HepG2 (cell line): ENCODE measurements around the gene ANTKMT. TPM values are rescaled to one million over a fixed set of nuclear protein-coding genes. Genes with fewer than 3 reads are reported as not detected.

ENCODE experiments used
- ATAC-seq: fragments of 200-7000 bp; cut with Tn5 transposase; 3 replicates; pipeline ENCODE4 v1.9.1; 2020; ENCODE audit warnings: mild to moderate bottlenecking, moderate library complexity
- BruUV-seq: library from RNA; stranded (reverse); fragments of 400-500 nt; replicated peaks from 2 replicates; lab custom pipeline; 2021; lab: Mats Ljungman, UMichigan
- CTCF ChIA-PET: fragments of 300-600 bp; formaldehyde crosslinking; extraction: SDS; loops from one replicate; lab custom pipeline; 2021; ENCODE audit warnings: low total read pairs, inconsistent platforms, low intra/inter-chr PET ratio; lab: Yijun Ruan, JAX
- POLR2A ChIA-PET: fragments of 350-600 bp; sonication (Branson Sonifier 250); formaldehyde crosslinking; loops from one replicate; lab custom pipeline; 2020; ENCODE audit warnings: antibody characterized with exemption, inconsistent platforms; lab: Yijun Ruan, JAX
- DNase-seq: peaks from one replicate; pipeline ENCODE4 v3.0.0-alpha.2; 2015; ENCODE audit warnings: low spot score
- FAIRE-seq: peaks from 3 replicates; lab custom pipeline; 2011; peaks lifted over from hg19 to GRCh38; lab: Jason Lieb, UNC
- H2AFZ ChIP-seq: one replicate; pipeline ENCODE4 v1.6.1; 2011; ENCODE audit warnings: low read length, inconsistent platforms
- H3K27ac ChIP-seq: fragments of 300-600 bp; 3 replicates; pipeline ENCODE4 v1.8.0; 2011; ENCODE audit warnings: mixed run types, mild to moderate bottlenecking, mixed read lengths, low read length, inconsistent platforms; ENCODE audit not compliant: insufficient read depth; ENCODE audit errors: extremely low read length
- H3K27me3 ChIP-seq, 2 experiments: fragments of 200-600 bp in 1 of 2; 2 replicates in 1 of 2; 3 replicates in 1 of 2; pipeline versions ENCODE4 v1.6.0 to v1.8.0; 2011; ENCODE audit warnings: low read length in 2 of 2, mild to moderate bottlenecking in 2 of 2, moderate library complexity in 2 of 2, inconsistent platforms in 1 of 2; ENCODE audit not compliant: insufficient read depth in 2 of 2, control insufficient read depth in 1 of 2
- H3K36me3 ChIP-seq, 2 experiments: fragments of 200-600 bp in 1 of 2; replicated peaks in 1 of 2; 2 replicates in 1 of 2; 3 replicates in 1 of 2; pipeline versions ENCODE4 v1.5.1 to v1.8.0; 2011; ENCODE audit warnings: low read length in 2 of 2, inconsistent platforms in 1 of 2; ENCODE audit not compliant: insufficient read depth in 2 of 2, control insufficient read depth in 1 of 2
- H3K4me1 ChIP-seq: 2 replicates; pipeline ENCODE4 v1.5.1; 2012; ENCODE audit warnings: low read length, inconsistent platforms; ENCODE audit not compliant: insufficient read depth
- H3K4me2 ChIP-seq: 2 replicates; pipeline ENCODE4 v1.6.0; 2011; ENCODE audit warnings: low read depth, low read length, inconsistent platforms
- H3K4me3 ChIP-seq, 3 experiments: fragments of 200-600 bp in 1 of 3; sonication (generic), shearing (Covaris generic) in 1 of 3; replicated peaks in 1 of 3; 2 replicates each; pipeline ENCODE4 v1.5.1; 2011 to 2016; ENCODE audit warnings: low read length in 3 of 3, inconsistent platforms in 2 of 3, low read depth in 2 of 3, mild to moderate bottlenecking in 2 of 3, control low read depth in 1 of 3, mixed read lengths in 1 of 3; ENCODE audit not compliant: insufficient read depth in 1 of 3
- H3K79me2 ChIP-seq: one replicate; pipeline ENCODE4 v1.6.1; 2011; ENCODE audit warnings: low read length, inconsistent platforms; ENCODE audit not compliant: insufficient read depth
- H3K9ac ChIP-seq: 2 replicates; pipeline ENCODE4 v1.6.0; 2011; ENCODE audit warnings: mild to moderate bottlenecking, low read depth, low read length, inconsistent platforms; ENCODE audit not compliant: insufficient read depth
- H3K9me3 ChIP-seq: 2 replicates; pipeline ENCODE4 v1.5.1; 2012; ENCODE audit warnings: mild to moderate bottlenecking, low read length
- H4K20me1 ChIP-seq: 2 replicates; pipeline ENCODE4 v1.6.0; 2011; ENCODE audit warnings: inconsistent platforms, mild to moderate bottlenecking, low read length, moderate library complexity; ENCODE audit not compliant: insufficient read depth
- AGO2 ChIP-seq: fragments of 200-400 bp; formaldehyde crosslinking; optimal IDR thresholded peaks from 2 replicates; pipeline ENCODE3; 2017; ENCODE audit warnings: mild to moderate bottlenecking, low read depth, low read length, moderate library complexity
- BRF2 ChIP-seq: sonication (generic); formaldehyde crosslinking; IDR thresholded peaks from 2 replicates; pipeline ENCODE4 v1.8.1; 2022; ENCODE audit warnings: mild to moderate bottlenecking, missing genetic modification reagents
- HNRNPL ChIP-seq: fragments of 200-400 bp; formaldehyde crosslinking; IDR thresholded peaks from 2 replicates; pipeline ENCODE4 v1.6.1; 2017; ENCODE audit warnings: mild to moderate bottlenecking, low read depth, low read length
- KDM2A ChIP-seq: sonication (generic); formaldehyde crosslinking; IDR thresholded peaks from 2 replicates; pipeline ENCODE4 v1.4.0; 2020; ENCODE audit warnings: low read depth, missing genetic modification reagents, borderline replicate concordance
- MTA1 ChIP-seq: sonication (generic); formaldehyde crosslinking; IDR thresholded peaks from 2 replicates; pipeline ENCODE4 v1.4.0; 2020; ENCODE audit warnings: missing genetic modification reagents, mild to moderate bottlenecking, borderline replicate concordance
- POLR2A ChIP-seq, 2 experiments: IDR thresholded peaks; 2 replicates each; pipeline ENCODE4 v1.6.1; 2011; ENCODE audit warnings: low read depth in 2 of 2, low read length in 2 of 2, mild to moderate bottlenecking in 1 of 2, moderate library complexity in 1 of 2; ENCODE audit not compliant: insufficient read depth in 1 of 2
- POLR2AphosphoS5 ChIP-seq: IDR thresholded peaks from 2 replicates; pipeline ENCODE4 v1.6.1; 2012; ENCODE audit warnings: low read depth, low read length
- RBFOX2 ChIP-seq: fragments of 200-400 bp; formaldehyde crosslinking; IDR thresholded peaks from 2 replicates; pipeline ENCODE4 v1.6.1; 2017; ENCODE audit warnings: low read depth, mild to moderate bottlenecking, low read length
- ZBTB38 ChIP-seq: sonication (generic); formaldehyde crosslinking; IDR thresholded peaks from 2 replicates; pipeline ENCODE4 v1.5.1; 2020; ENCODE audit warnings: mild to moderate bottlenecking, missing genetic modification reagents
- ZNF296 ChIP-seq: sonication (generic); formaldehyde crosslinking; conservative IDR thresholded peaks from 2 replicates; pipeline ENCODE4 v1.5.0; 2020; ENCODE audit warnings: mild to moderate bottlenecking, missing genetic modification reagents
- ZNF570 ChIP-seq: sonication (generic); formaldehyde crosslinking; IDR thresholded peaks from 2 replicates; pipeline ENCODE4 v1.4.0; 2020; ENCODE audit warnings: mild to moderate bottlenecking, missing genetic modification reagents, borderline replicate concordance
- WGBS: methylation state at CpG from one replicate; pipeline ENCODE4 v1.1.6; 2017; ENCODE audit warnings: low lambda C conversion rate; 5-methylcytosine and 5-hydroxymethylcytosine counted together
- in situ Hi-C: cut with HindIII; loops from 2 replicates; pipeline ENCODE4 v1.10.0; 2017; ENCODE audit warnings: low pct_unique_long_range_greater_than_20kb; ENCODE audit not compliant: extremely low pct_ligation_motif_present
- intact Hi-C: fragments of 100-400 bp; cut with micrococcal nuclease; formaldehyde crosslinking; loops from one replicate; pipeline ENCODE4 v1.10.0; 2022; ENCODE audit not compliant: unreplicated experiment
- polyA plus RNA-seq, 8 experiments: library from polyadenylated mRNA; depleted of rRNA in 3 of 8; stranded (reverse) in 7 of 8; unstranded in 1 of 8; fragments of >200 nt; fragmentation: Illumina TruSeq in 4 of 8; extraction: Trizol in 4 of 8; gene quantifications; 2 replicates each; pipeline versions ENCODE4 v1.2.1 to v1.2.3, GENCODE V29; 2011 to 2016; ENCODE audit warnings: low read depth in 4 of 8, missing spikeins in 1 of 8, mixed read lengths in 1 of 8; ENCODE audit not compliant: insufficient read depth in 1 of 8
- total RNA-seq, 5 experiments: library from RNA; depleted of rRNA; stranded (reverse); fragments of >200 nt; fragmentation: Illumina TruSeq; extraction: Trizol; gene quantifications; 2 replicates each; pipeline ENCODE4 v1.2.3, GENCODE V29; 2016; ENCODE audit warnings: low read depth in 1 of 5

ANTKMT gene
- total and polyA plus RNA-seq, 2 of the 13 experiments (the other 11 are each of a cell fraction or from before 2014, with no cell fraction given): 7.5 to 47.8 TPM

GRCh38 chr16:674214-674881, 46.6 kb upstream of the ANTKMT start:
- CTCF ChIA-PET: no interaction called here
- Histone ChIP-seq H3K36me3 (peaks cover 22 to 41% of the 10 kb centered on the region in 2 experiments; a peak in 4 of 5 replicates), H3K27me3 (no peaks in the 10 kb centered on the region; a peak in 1 of 5 replicates), H3K9me3 (no peaks in the 10 kb centered on the region), H4K20me1 (no peaks in the 10 kb centered on the region), H3K4me2 (no peak overlapping the region)
- no peak for FAIRE-seq
- WGBS: 67% methylated on average over 6 of the region's 22 CpGs
- POLR2A ChIA-PET: no interaction called here
- no TSS peak for BruUV-seq
- intact Hi-C loops: no loop called here
- TF ChIP-seq MTA1 (CRISPR knock-in tag) (peak; percentile 16; the same call in 1 of the 2 replicates), POLR2AphosphoS5 (0 out of 2 replicates have a peak, but pooled peaks have one; percentile 7), RBFOX2 (peak; percentile 42; the same call in 1 of the 2 replicates), ZNF570 (CRISPR knock-in tag) (no peak), AGO2 (peak; percentile 71), BRF2 (CRISPR knock-in tag) (no peak), POLR2A (IDR thresholded peaks at IDR 0.05; ENCODE audit: insufficient read depth in 1 of 2, low read depth in 2 of 2, low read length in 2 of 2) (peak in 1 of 2 experiments; percentile 32; a peak in 2 of 4 replicates), ZNF296 (CRISPR knock-in tag) (0 out of 2 replicates have a peak, but pooled peaks have one; percentile 35), ZBTB38 (CRISPR knock-in tag) (peak; percentile 31; the same call in 1 of the 2 replicates), HNRNPL (0 out of 2 replicates have a peak, but pooled peaks have one; percentile 59), KDM2A (CRISPR knock-in tag) (no peak)
- TF ChIP-seq, all 625 proteins: peak for 8
- H3K4me3 ChIP-seq: no peak overlapping the region
- DNase-seq: no peak
- H3K4me1 ChIP-seq: peaks cover 39% of the 10 kb centered on the region
- in situ Hi-C loops: no loop called here
- no peak overlapping the region for H3K9ac ChIP-seq
- H3K79me2 ChIP-seq: peaks cover 4% of the 10 kb centered on the region
- no peak overlapping the region for H3K27ac ChIP-seq
- no peak overlapping the region for H2AFZ ChIP-seq
- no peak for ATAC-seq
